GM21528 (cell line): Measurements from ENCODE around the gene SHC3.

Experiments used
- ATAC-seq: cut with Tn5 transposase; IDR thresholded peaks from one replicate; pipeline ENCODE4 v1.9.1; 2021; ENCODE audit warnings: mild to moderate bottlenecking, moderate library complexity; ENCODE audit not compliant: unreplicated experiment, low FRiP score

Gene SHC3

DNA sequence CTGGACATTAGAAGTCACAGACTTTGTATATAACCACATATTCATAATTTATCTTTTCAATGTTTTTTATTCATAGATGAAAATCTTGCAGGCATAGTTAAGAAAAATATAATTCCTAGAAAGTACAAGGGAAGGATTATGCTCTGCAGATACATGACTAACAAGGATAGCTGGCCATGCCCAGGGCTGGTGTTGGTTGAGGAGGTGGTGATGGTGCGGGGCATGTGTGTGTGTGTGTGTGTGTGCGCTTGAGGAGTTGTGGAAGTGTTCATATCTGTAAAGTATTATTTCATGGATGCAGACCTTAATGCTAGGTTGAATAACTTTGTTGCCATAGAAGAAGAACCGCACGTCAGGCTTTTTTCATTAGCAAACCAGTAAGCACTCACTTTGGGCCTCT lies 186.1 kb downstream of the SHC3 start:
- ATAC-seq, result no peak

DNA sequence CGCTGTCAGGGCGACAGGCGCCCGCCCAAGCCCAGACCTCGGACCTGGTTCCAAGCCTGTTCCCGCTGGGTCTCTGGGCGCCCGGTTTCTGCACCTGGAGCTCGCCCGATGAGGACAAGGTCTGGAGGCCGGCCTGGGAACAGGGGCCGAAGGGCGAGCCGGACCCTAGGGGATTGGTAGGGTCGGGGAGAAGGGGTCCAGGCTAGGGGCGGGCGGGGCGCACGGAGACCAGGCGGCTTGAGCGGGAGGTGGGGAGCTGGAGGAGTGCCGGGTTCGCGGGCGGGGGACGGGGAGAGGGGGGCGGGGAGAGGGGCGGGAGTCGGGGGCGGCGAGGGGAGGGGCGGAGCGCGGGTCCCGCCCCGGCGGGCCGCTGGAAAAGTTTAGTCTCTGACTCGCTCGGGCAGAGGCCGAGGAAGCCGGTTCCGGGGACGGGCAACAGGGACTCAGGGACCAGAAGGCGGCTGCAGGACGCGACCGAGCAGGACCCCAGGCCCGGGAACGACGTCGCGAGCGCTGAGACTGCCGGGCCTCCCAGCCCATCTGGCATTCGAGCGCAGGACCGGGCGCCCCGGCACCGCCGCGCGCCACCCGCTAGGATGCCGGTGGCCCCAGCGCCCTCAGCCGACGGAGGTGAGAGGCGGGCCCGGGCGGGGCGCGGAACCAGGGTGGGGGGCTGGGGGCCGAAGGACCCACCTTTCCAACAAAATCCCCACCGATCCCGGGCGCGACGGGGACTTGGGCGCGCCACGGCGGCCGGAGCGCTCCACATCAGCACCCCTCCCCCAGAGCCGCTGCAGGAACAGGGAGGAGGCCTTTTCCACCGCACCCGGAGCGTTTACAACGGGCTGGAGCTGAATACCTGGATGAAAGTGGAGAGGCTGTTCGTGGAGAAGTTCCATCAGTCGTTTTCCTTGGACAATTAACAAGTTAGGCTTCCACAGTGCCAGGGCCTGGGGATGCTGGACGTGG lies 187.3 kb downstream of the SHC3 start, which contains the start of gene S1PR3:
Gene S1PR3, plus strand, starts transcription at position 403 of the 969 bp plus-strand sequence. CDS start 9,733 bp downstream, outside the sequence.
- ATAC-seq, result no peak

DNA sequence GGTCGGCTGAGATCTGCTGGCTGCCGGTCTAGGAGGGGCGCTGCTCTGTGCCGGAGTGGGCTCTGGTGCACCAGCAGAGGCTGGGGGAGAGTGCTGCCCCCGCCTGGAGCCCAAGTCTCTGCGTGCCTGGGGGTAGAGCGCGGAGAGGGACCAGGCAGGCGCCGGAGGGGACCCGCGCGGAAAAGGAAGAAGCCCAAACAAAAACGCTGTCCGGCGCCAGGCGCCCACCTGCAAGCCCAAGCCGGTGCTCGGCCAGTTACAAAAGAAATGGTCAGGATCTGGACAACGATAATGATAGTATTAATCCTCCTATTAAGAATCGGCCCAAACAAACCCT lies 187.9 kb downstream of the SHC3 start:
- ATAC-seq, result no peak

- no peak for ATAC-seq
Measured at GRCh38 chr9:88990041-88990728, 188.4 kb downstream of the SHC3 start.

- ATAC-seq, result no peak
Measured at GRCh38 chr9:88988796-88989641, 189.6 kb downstream of the SHC3 start.

DNA sequence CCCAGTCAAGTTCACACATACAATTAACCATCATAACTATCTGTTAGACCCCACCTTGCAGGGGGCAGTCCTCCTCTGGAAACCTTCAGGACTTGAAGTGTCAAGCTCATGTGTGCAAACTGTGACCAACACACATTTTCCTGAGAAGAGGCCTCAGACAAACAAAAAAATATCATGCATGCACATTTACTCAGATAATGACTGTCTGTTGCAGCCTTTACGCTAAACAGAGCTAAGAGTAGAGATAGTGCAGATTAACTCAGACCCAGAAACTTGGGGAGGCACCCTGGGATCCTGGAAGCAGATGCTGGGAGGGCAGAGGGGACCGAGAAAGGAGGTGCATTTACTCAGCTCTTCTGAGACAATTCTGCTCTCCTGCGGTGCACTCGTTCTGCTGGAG lies 191.0 kb downstream of the SHC3 start:
- ATAC-seq, result no peak

DNA sequence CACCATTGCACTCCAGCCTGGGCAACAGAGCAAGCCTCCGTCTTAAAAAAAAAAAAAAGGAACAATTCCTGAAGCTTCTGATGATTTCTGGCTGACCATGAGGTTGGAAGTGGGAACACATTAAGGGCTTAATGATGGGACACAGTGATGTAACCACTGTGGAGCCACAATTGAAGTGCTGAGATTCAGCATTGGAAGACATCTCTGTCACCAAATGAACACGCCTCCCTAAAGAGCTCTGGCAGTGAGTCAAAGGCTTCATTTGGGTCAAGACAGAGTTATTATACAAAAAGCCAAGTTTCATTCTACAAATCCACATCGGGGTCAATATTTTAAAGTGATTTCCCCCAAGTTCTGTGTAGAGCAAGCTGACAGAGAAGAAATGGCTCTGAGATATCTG lies 191.8 kb downstream of the SHC3 start:
- no peak for ATAC-seq

- no peak for ATAC-seq
Measured at GRCh38 chr9:88985616-88986015, 193.0 kb downstream of the SHC3 start.

DNA sequence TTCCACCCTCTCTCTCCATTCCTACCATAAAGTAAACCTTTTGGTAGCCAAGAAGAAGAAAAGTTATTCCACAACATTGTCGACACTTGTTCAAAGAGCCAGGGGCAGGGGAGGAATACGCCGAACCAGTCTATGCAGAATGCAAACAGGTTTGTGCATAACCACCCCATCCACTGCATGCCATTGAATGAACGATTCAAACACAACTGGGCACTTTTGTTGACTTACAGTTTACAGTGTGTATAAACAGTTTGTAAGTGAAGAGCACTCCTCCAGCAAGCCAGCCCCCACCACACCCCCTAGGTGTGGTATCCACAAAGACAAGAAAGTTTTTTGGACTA lies 194.1 kb downstream of the SHC3 start:
- no peak for ATAC-seq

DNA sequence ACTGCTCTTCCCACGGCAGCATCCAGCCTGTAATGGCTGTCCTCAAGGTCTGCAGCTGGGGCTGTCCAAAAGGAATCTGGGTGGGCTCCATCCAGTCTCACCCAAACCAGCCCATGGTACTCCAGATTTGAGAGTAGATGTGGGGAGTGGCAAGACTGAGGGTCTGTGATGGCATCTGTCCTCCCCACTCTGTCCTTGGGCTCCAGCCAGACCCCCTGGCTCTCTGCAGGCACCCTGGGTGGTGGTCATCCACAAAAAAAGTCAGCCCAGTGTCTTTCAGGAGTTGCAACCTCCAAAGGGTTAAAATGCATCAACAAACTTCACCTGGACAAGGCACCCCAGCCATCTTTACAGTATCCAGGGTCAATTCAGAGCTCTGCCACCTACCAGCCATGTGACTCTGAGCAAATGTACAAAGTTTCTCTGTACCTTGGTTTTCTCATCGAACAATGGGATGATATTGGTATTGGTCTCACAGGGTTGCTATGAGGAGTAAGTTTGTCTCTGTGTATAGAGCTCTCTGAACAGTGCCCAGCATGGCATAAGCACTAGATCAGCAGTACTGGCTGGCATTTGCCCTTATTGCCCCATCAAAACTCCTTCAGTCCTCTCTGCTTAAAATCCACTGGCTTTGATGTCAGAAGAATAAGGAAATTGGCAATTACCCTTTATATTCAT lies 194.6 kb downstream of the SHC3 start:
- no peak for ATAC-seq

GRCh38 chr9:88980740-88981203 lies 197.8 kb downstream of the SHC3 start:
- no peak for ATAC-seq

GRCh38 chr9:88979791-88980190 lies 198.8 kb downstream of the SHC3 start:
- no peak for ATAC-seq

DNA sequence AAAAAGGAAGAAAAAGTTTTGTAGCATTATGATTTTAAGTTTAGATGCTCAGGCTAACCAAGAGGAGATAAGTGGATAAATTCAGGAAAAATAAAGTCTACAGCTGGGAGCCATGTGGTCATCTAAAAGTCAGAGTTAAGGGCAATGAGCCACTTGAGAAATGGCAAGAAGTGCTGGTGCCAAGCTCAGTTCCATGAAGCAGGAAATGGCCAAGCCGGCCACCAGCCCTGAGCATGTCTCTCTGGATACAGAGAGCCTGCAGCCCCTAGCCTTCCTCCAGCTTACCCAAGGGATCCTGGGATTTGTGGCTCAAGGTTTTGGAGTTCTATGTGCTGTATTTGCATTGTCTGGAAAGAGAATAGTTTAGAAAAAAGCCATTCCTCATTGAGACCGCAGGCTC lies 199.6 kb downstream of the SHC3 start:
- ATAC-seq, result no peak

- no peak for ATAC-seq
Measured at GRCh38 chr9:88978034-88978433, 200.6 kb downstream of the SHC3 start.

GRCh38 chr9:88976890-88977257 lies 201.7 kb downstream of the SHC3 start:
- no peak for ATAC-seq

DNA sequence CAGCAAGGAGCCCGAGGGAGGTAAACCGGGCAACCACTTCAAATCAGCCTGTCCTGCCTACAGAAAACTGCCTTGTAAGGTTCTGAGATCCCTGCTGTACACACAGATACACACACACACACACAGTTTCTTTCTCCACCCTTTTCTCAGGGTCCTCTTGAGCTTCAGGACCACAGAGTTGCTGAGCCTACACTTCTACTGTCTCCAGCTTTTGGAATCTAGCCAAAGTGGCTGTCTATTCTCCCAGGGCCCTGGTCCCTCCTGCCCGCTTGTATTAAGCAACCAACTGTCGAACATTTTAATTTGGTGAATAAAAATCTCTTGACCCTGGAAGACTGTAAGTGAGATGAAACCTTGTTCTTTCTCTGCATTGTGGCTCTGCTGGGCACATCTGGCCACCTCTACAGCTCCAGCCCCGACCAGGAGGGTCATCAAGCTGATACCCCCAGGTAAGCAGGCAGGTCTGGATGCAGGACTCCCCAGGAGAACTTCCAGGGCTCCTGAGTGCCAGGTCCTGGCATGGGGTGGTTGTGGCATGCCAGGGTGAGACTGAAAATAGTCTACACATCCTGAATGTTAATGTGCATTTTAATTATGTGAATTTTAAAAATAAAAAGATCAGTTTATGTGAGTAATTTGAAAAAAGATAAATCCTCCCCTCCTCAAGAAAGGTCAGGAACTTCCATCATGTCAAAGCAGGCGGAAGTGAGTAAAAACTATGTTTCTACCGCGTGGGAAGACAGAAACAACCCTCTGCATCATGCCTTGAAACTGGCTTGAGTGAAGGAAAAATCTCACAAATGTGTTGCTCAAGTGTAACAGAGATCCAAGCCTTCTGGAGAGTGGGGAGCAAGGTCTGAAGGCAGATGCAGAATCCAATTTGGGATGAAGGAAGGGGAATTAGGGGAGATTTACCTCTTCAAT lies 202.4 kb downstream of the SHC3 start:
- no peak for ATAC-seq

GRCh38 chr9:88974641-88975040 lies 204.0 kb downstream of the SHC3 start:
- ATAC-seq, result no peak

GRCh38 chr9:88973281-88974045 lies 205.2 kb downstream of the SHC3 start:
- ATAC-seq, result no peak

DNA sequence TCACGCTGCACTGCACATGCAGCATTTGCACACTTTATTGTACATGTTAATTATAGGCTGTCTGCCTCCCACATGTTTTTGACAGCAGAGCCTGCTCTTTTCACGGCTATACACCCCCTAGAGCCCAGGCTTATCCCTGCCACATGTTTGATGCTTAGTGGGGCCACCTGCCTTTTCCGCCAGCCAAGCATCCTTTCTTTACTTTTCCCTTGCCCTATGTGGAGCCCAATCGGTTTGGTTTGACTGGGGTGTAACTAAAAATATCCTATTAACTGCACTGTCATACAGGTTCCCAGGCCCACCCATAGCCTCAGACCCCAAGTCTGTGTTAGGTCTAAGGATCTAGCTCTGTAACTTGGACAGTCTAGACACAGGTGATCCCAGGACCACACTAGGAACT lies 206.2 kb downstream of the SHC3 start:
- no peak for ATAC-seq
